Astrocyte of the spinal cord (primary cell): ENCODE data around the gene ACKR3.

Source experiments
- DNase-seq: peaks from one replicate; pipeline ENCODE4 v3.0.0; 2011; ENCODE audit warnings: low read depth, low spot score
- H3K4me3 ChIP-seq: 2 replicates; pipeline ENCODE4 v1.5.1; 2011; ENCODE audit warnings: low read depth, mild to moderate bottlenecking, low read length, moderate library complexity
- CTCF ChIP-seq: IDR thresholded peaks from 2 replicates; pipeline ENCODE4 v1.5.1; 2012; ENCODE audit warnings: low read depth, mild to moderate bottlenecking, low read length, inconsistent platforms
- in situ Hi-C: cut with HindIII; loops from 2 replicates; pipeline ENCODE4 v1.10.0; 2017; ENCODE audit warnings: low sequenced_read_pairs

The ACKR3 gene

GRCh38 chr2:236565212-236565611, 4.4 kb upstream of the ACKR3 start:
- H3K4me3 ChIP-seq = no peak overlapping the region
- in situ Hi-C loops = no loop called here
- TF ChIP-seq CTCF = no peak
- no peak for DNase-seq

- in situ Hi-C loops = no loop called here
- DNase-seq = no peak
- no peak for TF ChIP-seq CTCF
- no peak overlapping the region for H3K4me3 ChIP-seq
These were observed 3.7 kb upstream of the ACKR3 start for GRCh38 chr2:236565879-236566402.

GRCh38 chr2:236566596-236566995, 3.0 kb upstream of the ACKR3 start:
- H3K4me3 ChIP-seq = no peak overlapping the region
- in situ Hi-C loops = no loop called here
- DNase-seq = no peak
- no peak for TF ChIP-seq CTCF

GRCh38 chr2:236568068-236568921, 1.3 kb upstream of the ACKR3 start:
- peak; percentile 25 for DNase-seq
- peak overlapping the region; percentile 21 for H3K4me3 ChIP-seq
- in situ Hi-C loops = no loop called here
- TF ChIP-seq CTCF = no peak

GRCh38 chr2:236568922-236569572, 578 bp upstream of the ACKR3 start:
- H3K4me3 ChIP-seq = no peak overlapping the region
- in situ Hi-C loops = no loop called here
- TF ChIP-seq CTCF = no peak
- no peak for DNase-seq

GRCh38 chr2:236570081-236570868, 650 bp downstream of the ACKR3 start:
- peak; percentile 27 for DNase-seq
- in situ Hi-C loops = no loop called here
- no peak for TF ChIP-seq CTCF
- H3K4me3 ChIP-seq = peak overlapping the region; percentile 50
